Stimulated activated CD8-positive, alpha-beta memory T cell treated with anti-CD3 and anti-CD28 coated beads, Interleukin-4, amount 100 ng/mL, for 24 hours (primary cell): ENCODE measurements around the gene IFRD2.
"Not testable (repeated sequence)": the region's sequence is repeated elsewhere in the genome, so short reads cannot be mapped to it uniquely, and the experiment has no call there.

Source experiments
- DNase-seq: peaks from one replicate; pipeline ENCODE4 v3.0.0-alpha.2; 2020; ENCODE audit warnings: low read depth

IFRD2 gene

DNA sequence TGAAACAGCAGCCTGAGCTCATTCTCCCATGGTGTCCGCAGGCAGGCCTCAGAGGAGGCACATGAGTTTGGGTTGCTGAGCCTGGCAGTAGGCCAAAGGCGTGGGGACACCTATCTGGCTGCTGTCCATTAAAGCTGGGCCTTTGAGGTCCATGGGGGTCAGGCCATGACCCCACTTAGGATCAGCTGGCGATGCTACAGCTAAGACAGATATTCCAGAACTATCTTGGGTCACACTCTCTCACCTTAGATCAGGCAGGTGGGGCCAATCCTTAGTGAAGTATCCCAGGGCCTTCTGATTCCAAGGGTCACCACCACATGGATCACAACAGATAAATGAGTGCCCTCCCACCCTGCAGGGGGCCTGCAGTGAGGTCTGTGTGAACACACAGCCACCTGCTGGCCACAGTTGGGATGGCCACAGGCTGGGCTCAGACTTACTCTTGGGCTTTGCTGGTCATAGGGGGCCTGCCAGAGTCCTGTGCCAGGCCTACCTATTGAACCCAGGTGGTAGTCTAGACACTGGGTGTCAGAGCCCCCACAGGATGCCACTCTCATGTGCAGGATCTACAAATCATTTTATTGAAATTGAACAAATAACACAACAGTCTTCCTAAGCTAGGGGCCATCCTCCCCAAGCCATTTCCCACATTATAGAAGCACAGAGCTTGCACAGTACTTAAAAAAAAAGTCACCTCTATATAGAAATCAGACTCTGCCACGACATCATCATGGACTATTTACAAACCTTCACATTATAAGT lies 32.3 kb upstream of the IFRD2 start:
- DNase-seq: peak; percentile 44

DNA sequence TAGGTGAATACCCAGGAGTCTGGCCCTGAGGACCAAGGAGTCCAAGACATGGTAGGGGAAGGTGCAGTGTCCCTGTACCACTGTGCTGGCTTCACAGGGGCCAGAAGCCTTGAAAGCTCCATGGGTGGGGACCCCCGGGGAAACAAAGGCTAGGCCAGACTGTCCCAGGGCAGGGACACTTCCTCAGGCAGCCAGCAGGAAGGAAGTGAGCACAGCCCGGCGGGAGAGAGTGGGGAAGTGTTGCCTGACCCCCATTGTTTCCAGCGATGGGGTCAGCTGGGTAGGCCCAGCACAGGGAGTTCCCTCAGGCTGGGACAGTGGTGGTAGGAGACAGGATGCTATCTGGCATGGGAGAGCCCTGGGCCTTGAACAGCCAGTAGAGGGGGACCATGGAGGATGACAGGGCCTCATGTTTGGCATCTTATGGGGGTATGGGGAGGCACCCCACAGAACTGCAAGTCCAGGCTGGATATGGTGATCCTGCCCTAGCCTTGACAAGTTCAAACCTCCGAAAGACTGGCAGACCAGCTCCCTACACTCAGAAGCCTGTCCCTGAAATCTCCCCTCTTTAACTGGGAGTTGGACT lies 31.5 kb upstream of the IFRD2 start:
- DNase-seq: no peak

- no peak for DNase-seq
Observed at GRCh38 chr3:50323092-50323600, 30.9 kb upstream of the IFRD2 start.

GRCh38 chr3:50322386-50323091 lies 30.3 kb upstream of the IFRD2 start, which contains the start of gene HYAL2:
Gene HYAL2, minus strand, starts transcription at chr3:50322745. Its CDS starts 2,256 bp downstream, at chr3:50320489.
- DNase-seq: no peak

DNA sequence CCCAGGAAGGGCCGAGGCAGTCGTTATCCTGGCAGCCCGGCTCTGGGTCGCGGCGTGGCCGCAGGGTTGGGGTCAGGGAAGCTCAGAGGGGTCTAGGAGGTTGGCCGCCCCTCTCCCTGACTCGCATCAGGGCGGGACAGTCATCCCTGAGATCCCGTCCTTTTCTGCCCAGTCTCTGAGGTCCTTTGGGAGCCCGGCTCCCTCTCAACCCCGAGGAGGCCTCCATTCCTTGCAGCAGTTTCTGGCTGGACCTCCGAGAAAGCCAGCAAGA lies 29.8 kb upstream of the IFRD2 start:
- DNase-seq: no peak

DNA sequence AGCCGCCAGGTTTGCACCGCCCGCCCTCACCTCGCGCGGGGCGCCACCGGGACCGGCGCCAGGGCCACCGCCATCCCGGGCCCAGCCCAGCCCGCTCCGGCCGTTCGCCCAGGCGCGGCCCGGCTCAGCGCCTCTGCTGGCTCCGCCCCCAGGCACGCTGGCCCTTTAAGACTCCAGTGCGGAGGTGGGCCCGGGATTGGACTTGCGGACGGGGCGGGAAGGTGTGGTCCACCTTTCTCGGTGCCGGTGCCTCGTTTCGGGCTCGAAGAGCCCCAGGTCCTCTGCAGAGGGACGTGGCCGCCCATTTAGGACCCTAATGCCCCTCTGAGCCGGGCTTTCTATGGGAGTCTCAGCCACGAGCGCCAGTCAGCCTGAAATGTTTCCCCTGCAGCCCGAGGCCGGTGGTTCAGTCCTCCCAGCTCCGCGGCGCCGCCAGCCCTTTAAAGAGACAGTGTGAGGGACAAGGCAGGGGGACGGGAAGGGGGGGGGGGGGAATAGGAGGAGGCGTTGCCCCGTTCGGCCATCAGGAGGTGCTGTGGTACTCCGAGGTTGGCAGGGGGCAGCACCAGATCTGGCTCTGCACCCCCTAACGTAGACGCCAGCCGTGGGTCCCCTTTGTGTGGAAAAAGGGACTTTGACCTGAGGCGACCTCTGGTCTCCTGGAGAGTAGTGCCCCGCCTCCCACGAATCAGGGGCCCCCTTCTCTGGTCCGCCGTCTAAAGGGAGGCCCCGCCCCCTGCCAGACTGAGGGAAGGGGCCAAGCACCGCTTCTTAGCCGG lies 29.3 kb upstream of the IFRD2 start:
- peak; percentile 75 for DNase-seq

DNA sequence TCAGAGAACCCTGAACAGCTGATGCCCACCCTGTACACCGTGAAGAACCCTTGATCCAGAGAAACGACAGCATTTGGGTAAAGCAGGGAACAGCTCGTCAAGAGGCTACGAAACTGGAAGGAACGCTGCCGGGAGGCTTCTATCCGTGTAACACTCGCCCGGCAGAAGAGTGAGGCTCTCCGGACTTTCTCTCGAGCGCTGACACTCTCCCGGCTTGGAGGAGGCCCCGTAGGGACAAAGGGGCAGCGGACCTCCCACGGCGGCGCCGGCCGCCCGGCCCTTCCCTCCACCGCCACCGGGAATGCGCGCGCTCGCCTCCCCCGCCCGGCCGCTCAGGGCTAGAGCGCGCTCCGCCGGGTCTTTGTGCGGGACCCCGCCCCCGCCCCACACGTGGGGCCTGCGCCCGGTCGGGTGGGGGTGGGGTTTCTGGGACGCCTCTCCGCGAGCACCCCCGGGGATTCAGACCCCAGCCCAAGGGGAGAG lies 28.7 kb upstream of the IFRD2 start:
- DNase-seq: peak; percentile 47

DNA sequence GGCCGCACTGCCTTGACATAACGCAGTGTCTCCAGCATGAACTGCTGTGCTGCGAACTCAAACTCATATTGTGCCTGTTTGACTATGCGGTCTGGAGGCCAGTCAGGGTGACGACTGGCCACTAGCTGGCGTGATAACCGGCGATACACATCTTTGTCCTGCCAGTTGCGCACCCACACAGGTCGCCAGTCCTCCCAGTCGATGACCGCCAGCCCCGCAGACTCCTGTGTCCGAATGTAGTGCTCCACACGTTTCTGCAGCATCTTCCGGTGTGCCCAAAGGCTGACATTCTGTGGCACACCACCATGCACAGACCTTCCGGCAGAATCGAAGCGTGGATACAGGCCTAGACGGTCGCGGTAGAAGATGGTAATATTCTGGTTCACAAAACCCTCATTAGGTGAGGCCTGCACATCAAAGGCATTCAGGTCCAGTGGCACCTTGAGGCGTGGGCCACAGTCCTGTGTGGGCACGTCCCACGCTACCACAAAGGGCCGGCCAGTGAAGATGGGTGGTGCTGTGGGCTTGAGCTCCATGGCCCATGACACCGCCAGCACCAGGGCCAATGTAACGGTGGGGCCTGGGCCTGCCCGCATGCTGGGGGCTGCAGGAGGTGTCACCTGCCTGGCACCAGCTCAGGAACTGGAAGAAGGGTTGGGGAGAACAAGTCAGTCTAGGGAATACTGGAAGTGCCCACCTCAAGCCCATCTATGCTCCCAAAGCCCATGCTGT lies 27.8 kb upstream of the IFRD2 start:
- no peak for DNase-seq

DNA sequence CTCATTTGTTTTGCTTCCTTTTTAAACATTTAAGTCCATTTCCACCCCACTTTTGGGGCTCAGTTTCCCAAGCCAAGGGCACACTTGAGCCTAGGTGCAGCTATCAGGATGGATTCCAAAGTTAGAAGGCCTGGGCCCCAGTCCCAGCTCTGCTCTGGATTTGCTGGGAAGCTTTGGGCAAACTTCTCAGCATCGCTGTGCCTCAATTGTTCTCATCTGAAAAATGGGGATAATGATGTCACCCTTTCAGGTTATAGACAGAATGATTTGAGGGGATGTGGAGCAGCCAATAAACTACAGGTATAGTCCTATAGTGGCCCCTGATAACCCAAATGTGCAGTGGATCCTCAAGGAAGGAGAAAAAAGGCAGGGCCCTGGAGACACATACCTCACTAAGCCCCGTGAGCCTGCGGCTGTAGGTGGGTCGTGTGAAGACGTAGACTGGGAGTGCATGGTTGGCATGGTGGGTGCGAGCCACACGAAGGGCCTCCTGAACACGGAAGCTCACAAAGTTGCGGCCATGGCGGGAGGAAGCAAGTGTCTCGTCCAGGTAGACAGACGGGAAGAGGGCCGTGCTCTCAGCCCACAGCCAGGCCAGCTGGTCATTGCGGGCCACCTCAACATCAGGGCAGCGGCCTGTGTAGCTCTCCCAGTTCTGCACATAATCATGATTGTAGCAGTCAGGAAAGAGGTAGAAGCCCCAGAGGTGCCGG lies 27.1 kb upstream of the IFRD2 start:
- no peak for DNase-seq

DNA sequence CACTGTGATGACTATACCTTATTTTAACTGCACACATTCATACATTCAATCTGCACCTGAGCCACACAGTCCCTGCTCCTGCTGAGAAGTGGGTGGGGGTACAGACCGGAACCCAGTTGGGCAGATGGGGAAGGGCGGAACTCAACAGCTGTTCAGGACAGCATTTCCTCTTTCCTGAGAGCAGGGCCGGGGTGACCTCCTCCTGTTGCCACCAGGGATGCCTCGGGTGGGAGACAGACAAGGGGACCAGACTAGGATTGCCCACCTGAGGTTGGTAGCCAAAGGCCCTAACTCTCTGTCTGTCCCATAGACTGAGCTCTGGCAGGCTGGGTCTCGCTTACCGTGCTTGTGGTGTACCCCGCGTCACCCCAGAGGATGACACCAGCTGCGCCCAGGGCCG lies 26.4 kb upstream of the IFRD2 start:
- DNase-seq: no peak

- no peak for DNase-seq
Observed at GRCh38 chr3:50318163-50318562, 25.9 kb upstream of the IFRD2 start.

DNA sequence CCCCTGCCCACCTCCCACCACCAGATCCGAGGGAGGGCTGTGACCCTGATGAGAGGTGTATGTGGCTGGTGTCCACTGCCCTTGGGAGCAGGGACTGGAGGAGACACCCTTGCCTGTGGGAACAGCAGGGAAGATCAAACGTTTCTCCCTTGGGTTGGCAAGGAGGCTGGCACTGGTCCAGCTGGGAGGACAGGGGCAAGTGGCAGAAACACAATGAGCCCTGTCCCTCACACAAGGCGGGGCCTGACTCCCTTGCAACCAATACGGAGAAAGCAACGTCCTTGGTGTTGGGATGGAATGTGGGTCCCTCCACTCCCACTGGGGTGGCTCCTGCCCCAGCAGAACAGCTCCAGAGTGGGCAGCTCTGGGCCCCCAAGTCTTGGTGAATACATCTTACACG lies 25.1 kb upstream of the IFRD2 start:
- no peak for DNase-seq

DNA sequence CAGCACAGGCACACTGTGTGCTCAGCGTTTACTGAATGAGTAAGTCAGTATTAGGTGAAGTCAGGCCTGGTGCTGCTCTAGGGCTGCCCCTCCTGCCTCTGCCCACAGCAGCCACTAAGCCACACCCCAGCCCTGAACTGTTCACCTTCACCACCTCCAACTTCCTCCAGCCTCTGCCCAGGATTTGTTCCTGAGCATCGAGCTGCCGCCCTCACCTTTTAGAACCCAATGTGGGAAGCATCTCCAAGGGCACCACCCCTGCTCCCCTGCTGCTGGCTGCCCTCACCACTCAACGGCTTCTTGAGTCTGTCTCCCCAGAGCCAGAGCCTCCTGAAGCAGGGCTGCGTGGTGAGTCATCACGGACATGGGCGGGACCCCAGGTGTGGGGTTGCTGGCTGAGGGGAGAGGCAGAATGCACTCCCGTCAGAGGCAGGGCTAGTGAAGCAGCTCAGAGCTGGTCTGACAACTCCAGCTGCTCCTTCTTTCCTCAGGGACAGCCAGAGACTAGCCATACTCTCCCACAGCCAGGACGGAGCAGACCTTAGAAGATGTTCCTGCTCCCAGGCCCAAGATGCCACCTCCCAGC lies 24.5 kb upstream of the IFRD2 start:
- DNase-seq: peak; percentile 51

- DNase-seq: no peak
Observed at GRCh38 chr3:50314816-50315215, 22.6 kb upstream of the IFRD2 start.

DNA sequence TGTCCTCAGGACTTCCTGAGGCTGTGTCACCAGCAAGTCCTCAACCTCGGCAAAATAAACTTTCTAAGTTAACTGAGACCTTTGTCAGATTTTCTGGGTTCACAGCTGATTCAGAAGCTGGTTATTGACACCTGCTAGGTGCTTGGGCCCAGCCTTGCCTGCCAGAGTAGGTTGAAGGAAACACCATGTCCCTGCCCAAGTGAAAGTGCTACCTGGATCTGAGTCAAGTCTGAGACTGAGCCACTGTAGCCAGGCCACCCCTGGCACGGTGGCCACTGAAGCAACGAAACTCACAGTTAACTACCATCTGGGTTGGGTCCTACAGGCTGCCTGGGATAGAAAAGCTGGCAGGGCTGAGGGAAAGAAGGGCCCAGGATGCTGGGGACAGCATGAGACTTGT lies 22.1 kb upstream of the IFRD2 start:
- DNase-seq: no peak

DNA sequence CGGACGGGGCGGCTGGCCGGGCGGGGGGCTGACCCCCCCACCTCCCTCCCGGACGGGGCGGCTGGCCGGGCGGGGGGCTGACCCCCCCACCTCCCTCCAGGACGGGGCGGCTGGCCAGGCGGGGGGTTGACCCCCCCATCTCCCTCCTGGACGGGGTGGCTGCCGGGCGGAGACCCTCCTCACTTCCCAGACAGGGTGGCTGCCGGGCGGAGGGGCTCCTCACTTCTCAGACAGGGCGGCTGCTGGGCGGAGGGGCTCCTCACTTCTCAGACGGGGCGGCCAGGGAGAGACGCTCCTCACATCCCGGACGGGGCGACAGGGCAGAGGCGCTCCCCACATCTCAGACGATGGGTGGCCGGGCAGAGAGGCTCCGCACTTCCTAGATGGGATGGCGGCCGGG lies 19.8 kb upstream of the IFRD2 start:
- not testable (repeated sequence) for DNase-seq

DNA sequence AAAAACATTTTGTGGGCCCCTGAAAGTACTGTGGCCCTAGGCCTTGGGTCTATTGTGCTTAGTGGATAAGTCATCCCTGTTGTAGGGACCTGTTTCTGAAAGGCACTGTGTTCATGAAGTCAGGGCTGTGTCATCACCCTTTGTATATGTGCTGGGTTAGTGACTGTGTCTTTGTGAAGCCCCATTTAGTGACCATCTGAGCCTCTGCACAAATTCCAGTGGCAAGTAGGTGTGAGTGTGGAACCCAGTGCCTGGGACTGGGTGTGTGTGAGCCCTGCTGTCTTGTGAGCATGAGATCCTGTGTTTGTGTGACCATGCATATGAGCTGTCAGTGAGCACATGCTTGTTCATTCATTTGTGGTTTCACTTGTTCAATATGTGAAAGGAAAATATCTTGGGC lies 12.4 kb upstream of the IFRD2 start:
- no peak for DNase-seq

DNA sequence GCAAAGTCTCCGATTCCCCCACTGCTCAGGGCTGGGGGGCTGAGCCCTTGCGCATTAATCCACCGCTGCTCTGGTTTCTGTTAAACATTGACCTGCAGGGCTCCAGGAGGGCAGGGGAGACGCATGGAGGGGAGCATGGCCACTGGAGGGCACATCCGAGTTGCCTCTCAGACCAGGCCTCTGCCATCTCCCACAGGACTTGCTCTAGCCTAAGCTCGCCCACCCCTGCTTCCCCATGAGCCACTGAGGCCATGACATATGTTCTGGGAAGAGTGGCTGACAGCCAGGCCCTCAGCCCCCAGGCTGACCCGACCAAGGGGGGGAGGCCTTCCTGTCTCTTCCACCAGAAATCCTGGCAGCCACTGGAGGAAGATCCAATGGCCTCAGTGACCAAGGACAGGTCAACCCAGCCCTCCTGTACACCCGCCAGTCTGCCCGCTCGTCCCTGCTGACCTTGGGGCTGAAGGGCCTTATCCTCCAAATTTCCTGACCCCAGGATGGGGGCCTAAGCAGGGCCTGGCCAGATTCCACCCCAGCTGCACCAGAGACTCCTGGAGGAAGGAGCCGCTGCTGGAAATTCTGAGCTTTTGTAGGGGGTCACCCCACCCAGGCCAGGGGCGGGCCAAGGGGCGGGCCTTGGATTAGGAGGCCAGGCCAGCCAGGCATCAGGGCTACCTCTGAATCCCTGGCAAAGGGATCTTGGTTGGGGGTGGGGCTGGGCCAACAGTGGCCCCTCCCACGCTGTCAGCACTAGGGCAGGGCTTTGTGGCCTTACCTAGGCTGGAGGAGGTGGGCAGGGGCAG lies 11.0 kb upstream of the IFRD2 start, which contains the start of gene HYAL1:
HYAL1 (minus strand) TSS at position 562 of the 803 bp plus-strand sequence. CDS start 618 bp downstream, outside the sequence.
- no peak for DNase-seq
